HG02852 (cell line): ENCODE measurements around the gene ZCCHC14.

Experiments
- ATAC-seq: cut with Tn5 transposase; IDR thresholded peaks from one replicate; pipeline ENCODE4 v1.9.1; 2021; ENCODE audit warnings: mild to moderate bottlenecking, moderate library complexity; ENCODE audit not compliant: unreplicated experiment

ZCCHC14 gene

GRCh38 chr16:87435372-87436224 lies 57.2 kb downstream of the ZCCHC14 start:
- ATAC-seq: no peak

GRCh38 chr16:87434146-87434667 lies 58.6 kb downstream of the ZCCHC14 start:
- no peak for ATAC-seq

- no peak for ATAC-seq
Measured at GRCh38 chr16:87432330-87432915, 60.4 kb downstream of the ZCCHC14 start.

- no peak for ATAC-seq
Measured at GRCh38 chr16:87431926-87432325, 60.9 kb downstream of the ZCCHC14 start.

- no peak for ATAC-seq
Measured at GRCh38 chr16:87426423-87427215, 66.2 kb downstream of the ZCCHC14 start.

- no peak for ATAC-seq
Measured at GRCh38 chr16:87425941-87426340, 66.9 kb downstream of the ZCCHC14 start.

GRCh38 chr16:87424266-87424665 lies 68.6 kb downstream of the ZCCHC14 start:
- no peak for ATAC-seq

GRCh38 chr16:87423429-87423828 lies 69.4 kb downstream of the ZCCHC14 start:
- no peak for ATAC-seq

GRCh38 chr16:87422106-87422505 lies 70.7 kb downstream of the ZCCHC14 start:
- no peak for ATAC-seq

- ATAC-seq: no peak
Measured at GRCh38 chr16:87421003-87421912, 71.6 kb downstream of the ZCCHC14 start.

- no peak for ATAC-seq
Measured at GRCh38 chr16:87420026-87421002, 72.5 kb downstream of the ZCCHC14 start.

GRCh38 chr16:87418644-87419043 lies 74.2 kb downstream of the ZCCHC14 start:
- no peak for ATAC-seq

GRCh38 chr16:87418216-87418615 lies 74.6 kb downstream of the ZCCHC14 start:
- no peak for ATAC-seq

- no peak for ATAC-seq
Measured at GRCh38 chr16:87417528-87417910, 75.3 kb downstream of the ZCCHC14 start.

- no peak for ATAC-seq
Measured at GRCh38 chr16:87416826-87417527, 75.8 kb downstream of the ZCCHC14 start.

GRCh38 chr16:87415441-87415840 lies 77.4 kb downstream of the ZCCHC14 start:
- no peak for ATAC-seq

GRCh38 chr16:87414251-87414680 lies 78.6 kb downstream of the ZCCHC14 start:
- ATAC-seq: no peak

GRCh38 chr16:87412996-87413421 lies 79.8 kb downstream of the ZCCHC14 start:
- ATAC-seq: no peak
